Amniotic epithelial cell (primary cell): Measurements from ENCODE around the gene FOCAD.
A peak's percentile ranks its signal among the peaks of the same experiment; 100 is the strongest.

Experiments
- DNase-seq: peaks from one replicate; pipeline ENCODE4 v3.0.0-alpha.2; 2010; ENCODE audit warnings: low read depth

FOCAD gene

DNA sequence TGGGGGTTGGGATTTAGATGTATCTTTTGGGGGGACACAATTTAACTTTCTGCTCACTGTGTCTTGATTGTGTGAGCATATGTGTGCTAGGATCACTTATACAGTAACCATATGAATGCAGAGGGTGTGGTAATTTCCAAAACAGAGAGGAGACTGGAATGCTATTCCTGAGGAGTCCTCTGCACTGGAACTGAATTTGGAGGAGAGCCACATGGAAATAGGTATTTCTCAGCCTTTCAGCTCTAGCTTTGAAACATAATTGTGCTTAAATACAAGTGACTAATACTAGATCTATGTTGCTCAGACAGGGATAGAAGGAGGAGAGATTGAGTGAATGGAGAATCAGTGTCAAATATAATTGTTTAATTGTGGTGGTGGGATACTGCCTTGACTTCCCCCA, 45.5 kb downstream of the FOCAD start:
- no peak for DNase-seq

DNA sequence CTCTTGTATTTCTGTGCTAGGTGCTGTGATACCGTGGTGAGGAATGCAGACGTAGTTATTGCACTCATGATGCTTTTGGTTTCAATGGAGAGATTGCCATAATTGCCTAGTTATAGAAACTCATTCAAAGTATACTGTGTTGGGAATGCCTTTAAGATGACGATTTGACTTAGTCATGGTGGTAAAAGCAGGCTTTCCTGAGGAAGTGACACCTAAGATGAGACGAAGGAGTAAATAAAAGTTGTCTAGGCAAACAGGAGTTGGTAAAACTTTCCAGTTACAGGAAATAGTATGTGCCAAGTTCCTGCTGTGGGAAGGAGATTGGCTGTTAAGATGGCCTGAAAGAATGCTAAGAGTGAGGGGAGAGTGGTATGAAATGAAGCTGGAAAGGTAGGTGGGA, 48.1 kb downstream of the FOCAD start:
- DNase-seq, result peak; percentile 70

DNA sequence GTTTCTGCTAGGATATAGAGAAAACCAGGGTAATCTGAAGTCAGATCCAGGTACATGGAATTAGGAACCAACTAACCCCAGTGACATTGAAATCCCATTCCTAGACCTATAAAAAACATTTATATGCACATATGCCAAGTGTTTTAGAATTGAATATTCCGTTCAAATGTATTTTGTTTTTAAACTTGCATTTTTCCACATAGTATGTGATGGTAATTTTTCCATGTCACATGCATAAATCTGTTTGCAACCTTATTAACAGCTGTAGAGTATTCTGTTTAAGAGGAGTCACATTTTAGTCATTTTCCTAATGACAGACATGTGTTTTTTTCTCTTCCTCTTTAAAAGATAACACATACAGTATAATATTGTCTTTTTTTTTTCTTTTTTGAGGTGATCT, 50.2 kb downstream of the FOCAD start:
- no peak for DNase-seq

DNA sequence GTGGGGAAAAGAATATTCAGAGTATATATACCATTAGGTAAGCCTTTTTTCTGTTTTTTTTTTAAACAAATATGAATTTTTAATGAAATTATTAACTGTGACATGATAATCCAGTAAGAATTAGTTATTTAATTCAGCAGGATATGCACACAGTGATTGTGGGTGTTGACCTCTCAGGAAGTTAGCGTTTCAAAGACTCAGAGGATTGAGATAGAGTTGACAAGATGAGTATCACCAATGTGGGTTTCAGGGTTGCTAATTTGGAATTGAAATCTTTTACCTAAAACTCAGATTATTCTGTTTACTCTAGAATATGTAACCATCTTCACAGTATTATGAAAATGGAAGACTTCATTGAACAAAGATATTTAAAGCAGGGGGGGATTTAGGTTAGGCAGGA, 56.2 kb downstream of the FOCAD start:
- DNase-seq, result no peak

DNA sequence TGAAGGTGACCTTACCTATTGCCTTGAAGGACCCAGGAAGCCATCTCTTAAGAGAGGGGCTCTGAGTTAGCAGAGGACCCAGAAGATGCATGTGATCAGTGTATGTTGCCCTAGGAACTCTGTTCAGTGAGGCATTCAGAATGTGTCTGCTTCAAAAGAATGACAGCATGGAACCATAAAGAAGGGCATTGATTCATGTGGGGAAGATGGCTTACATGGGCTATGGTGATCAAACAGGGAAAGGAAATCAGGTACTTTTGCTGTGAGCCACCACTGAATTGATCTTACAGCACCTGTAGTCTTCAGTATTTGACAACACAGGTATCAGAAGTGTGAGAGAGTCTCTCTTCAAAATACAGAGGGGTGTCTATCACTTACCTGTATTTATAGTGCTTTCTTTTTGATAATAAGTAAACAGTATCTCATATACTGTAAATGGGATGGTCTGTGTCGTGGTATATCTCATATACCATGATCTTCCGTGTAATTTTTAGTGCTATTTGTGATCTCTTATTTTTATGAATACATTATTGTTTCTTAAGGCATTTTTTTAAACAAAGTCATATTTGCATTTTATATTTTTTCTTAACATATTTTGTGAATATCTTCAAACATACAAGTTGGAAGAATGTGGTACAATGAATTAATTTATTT, 57.0 kb downstream of the FOCAD start:
- no peak for DNase-seq

DNA sequence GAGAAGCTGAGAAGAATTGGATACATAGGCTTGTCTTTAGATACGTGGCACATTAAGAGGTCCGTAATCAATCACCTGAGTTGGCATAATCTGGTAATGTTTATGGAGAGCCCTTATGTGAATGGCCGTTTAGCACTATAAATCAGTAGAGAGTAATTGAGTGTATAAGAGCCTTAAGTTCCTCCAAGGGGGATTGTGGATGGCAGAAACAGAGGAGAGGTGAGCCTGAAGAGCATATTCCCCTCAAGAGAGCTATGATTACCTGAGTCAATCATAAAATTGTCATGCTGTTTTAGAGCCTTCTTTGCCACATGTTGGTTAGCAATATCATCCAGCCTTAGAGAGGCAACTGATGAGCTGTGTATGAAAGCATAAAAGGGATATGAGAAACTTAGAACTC, 58.8 kb downstream of the FOCAD start:
- DNase-seq, result no peak

DNA sequence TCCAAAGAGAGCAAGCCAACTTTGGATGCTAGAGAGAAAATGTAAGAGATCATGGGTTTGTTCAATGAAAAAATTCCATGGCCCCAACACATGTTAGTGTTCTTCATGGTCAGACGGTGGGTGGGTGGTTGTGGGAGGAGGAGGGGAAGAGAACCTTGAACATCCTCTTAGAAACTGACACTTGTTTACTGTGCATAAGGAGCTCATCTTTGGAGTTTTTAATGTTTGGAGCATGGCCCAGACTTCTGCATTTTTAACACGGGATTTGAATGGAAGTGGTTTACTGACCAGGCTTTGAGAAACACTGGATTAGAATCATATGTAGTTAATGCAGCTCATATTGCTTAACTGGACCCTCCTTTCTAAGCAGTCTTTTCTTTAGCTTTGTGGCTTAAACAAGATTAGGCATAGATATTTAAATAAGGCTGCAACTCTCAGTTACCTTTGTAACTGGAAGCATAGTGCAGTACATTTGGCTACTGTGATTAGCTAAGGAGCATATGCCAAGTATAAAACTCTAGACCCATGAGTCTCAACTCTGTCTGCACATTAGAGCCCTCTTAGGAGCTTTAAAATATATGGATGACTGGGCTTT, 60.1 kb downstream of the FOCAD start:
- DNase-seq, result no peak

DNA sequence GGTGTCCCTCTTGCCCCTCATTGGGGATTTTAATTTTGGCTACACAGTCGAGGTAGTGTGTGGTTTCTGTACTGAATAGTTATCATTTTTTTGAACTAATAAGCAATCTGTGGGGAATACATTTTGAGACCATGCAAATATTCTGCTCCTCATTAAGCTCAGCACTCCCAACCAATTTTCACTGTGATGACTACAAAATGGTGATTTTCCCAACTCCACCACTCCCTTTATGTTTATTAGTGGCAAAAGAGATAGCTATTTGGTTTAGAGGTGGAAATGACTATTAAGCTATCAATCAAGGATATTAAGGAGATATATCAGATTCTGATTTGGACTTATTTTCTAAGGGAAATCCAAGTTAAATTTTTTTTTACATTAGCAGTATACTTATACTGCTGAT, 62.9 kb downstream of the FOCAD start:
- DNase-seq, result no peak

DNA sequence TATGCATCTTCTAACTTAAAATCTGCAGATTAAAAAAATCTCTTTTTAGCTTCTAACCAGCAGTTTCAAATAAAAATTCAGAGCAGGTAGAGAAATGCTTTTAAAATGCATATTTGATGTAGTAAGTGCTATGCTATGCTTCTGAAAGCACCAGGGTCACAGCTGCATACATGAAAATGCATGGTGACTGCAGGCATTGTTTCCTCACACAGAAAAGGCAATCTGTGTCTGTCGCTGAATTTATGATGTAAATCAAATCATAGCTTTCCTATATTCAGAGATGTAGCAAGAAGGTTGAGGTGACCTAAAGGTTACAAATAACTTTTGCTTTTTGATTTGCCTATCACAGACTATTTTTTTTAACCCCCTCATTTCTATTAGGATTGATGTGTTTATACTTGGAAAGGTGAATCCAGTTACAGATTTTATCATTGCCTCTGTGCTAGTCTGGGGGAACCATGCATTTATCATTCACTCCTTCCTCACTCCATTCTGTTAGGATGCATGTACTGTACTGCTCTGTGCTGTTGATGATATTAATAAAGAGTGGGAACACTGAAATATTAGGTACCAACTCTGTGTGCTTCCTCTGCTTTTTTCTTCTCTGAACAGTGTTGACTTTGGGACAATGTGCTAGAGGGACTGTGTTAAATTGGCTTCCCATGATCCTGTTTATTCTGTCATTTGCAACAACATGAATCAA, 65.6 kb downstream of the FOCAD start:
- DNase-seq, result no peak

DNA sequence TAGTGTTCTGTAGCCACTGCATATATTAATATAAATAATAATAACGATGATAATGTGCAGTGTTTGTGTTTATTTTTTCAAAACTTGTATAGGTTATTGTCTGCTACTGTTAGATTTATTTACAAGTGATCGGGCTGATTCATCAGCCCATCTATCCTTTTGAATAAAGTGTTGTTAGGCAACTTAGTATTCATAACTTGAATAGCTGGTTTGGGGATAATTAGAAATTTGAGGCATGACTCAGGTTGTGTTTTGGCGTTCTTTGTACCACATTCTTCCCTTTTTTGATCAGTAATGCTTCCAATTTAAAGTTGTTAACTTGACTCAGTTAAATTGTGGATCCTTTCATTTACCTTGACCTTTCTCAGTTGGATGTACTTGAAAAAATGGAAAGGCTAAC, 69.7 kb downstream of the FOCAD start:
- no peak for DNase-seq

DNA sequence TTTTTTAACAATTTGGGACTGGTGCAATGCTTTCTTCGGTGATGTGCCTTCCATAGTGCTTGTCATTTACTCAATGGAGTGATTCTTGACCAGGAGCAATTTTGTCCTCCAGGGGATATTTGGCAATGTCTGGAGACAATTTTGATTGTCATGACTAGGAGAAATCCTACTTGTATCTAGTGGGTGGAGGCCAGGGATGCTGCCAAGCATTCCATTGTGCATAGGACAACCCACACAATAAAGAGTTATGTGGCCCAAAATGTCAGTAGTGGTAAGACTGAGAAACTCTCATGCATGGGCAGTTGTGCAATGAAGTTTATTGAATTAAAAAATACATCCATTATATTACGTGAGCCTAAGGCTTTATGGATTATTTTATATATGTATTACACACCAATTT, 70.5 kb downstream of the FOCAD start:
- DNase-seq, result no peak

DNA sequence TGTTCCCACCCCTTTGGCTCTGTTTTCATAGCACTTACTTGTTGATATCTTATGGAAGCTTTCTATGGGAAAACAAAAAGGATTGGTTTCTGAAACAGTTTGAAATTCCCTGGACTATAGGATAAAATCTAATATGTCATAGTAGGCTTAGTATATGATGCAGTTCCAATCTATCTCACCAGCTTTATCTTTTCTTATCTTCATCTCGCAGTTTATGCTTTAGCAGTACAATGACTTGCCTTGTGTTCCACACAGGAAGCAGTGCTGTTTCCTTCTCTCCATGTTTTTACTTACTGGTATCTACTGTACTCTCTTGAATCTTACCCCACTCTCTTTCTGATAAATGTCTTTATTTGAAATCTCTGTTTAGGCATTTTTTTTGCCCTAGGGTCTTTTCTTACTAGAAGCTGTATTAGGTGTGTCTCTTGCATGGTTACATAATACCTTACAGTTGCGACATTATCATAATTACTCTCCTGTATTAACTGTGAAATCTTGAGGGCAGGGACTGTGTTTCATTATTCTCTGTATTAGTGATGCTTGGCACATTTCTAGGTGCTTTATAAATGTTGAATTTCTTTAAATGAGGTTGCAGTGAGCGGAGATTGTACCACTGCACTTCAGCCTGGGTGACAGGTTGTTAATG, 76.3 kb downstream of the FOCAD start:
- peak; percentile 49 for DNase-seq

DNA sequence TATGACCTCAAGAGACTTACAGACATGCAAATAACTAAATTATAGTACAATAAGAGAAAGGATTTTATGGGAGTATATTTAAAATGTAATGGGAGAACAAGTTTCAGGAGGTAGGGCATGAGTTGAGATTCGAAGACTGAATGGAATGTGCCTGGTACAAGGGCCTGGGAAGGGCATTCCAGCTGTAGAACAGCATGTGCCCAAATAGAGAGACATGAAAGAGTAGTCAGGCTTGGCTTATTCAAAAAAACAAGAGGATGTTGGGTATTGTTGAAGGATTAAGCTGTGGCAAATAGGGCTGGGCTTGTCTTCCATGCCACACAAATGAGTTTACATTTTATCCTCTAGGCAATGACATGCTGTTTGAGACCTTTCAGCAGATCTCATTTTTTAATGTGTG, 86.9 kb downstream of the FOCAD start:
- no peak for DNase-seq

DNA sequence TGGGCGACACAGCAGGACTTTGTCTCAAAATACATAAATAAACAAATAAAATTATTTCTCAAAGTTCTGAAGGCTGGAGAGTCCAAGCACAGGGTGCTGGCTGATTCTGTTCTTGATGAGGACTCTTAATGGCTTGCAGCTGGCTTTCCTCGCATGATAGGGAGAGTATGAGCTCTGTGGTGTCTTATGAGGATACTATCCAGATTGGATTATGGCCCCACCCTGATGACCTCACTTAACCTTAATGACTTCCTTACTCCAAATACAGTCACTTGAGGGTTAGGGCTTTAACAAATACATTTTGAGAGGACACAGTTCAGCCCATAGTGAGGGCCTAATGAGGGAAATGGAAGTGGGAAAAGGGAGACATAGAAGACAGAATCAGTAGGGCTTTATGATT, 87.7 kb downstream of the FOCAD start:
- DNase-seq, result no peak

DNA sequence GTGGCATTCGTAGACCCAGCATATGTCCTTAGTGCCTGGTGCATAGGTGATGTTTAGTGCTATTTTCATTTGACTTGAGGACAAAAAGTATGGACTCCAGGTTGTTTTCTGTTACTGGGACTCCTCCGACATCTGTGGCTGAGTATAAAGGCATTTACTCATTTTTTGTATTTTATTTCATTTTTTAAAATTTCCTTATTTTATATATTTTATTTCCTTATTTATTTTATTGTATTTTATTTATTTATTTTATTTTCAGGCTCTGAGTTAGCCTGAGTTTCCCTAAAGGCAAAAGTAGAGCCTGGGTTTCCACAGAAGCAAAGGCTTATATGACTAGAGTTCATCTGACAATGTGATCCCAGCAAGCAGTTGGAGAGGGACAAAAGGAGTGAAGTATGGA, 91.6 kb downstream of the FOCAD start:
- DNase-seq, result no peak

DNA sequence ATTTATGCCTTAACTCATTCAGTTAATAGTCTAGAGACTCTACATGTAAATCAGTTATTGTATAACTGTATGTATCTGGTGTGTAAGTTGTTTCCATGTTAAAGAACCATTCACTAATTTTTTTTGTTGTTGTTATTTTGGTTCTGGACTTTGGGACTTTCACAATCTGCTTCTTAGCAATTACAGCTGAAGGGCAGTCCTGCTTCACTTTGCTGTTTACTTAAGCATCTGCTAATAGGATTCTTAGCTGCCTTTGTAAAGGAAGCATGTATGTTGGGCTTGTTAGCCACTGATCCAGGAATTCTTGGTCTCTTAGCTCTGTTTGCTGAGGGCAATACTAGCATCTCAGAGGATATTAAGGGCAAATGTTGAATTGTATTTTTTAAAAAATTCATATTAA, 97.0 kb downstream of the FOCAD start:
- DNase-seq, result no peak

DNA sequence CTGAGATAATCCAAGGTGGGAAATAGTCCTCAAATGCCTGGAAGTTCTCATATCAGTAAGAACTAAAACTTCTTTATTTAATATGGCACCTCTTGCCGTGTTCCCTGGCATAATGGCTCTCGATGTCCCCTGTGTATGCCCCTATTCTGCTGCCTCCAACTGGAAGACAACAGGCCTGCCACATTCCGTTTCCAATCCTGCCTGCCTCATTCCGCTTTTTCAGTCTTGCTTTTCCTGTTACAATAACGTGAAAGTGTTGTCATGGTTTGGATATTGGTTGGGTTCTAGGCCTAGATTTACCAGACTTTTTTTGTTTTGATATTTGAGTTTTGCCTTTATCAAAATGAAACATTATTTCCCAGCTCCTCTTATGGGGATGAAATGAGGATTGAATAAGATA, 98.2 kb downstream of the FOCAD start:
- no peak for DNase-seq

DNA sequence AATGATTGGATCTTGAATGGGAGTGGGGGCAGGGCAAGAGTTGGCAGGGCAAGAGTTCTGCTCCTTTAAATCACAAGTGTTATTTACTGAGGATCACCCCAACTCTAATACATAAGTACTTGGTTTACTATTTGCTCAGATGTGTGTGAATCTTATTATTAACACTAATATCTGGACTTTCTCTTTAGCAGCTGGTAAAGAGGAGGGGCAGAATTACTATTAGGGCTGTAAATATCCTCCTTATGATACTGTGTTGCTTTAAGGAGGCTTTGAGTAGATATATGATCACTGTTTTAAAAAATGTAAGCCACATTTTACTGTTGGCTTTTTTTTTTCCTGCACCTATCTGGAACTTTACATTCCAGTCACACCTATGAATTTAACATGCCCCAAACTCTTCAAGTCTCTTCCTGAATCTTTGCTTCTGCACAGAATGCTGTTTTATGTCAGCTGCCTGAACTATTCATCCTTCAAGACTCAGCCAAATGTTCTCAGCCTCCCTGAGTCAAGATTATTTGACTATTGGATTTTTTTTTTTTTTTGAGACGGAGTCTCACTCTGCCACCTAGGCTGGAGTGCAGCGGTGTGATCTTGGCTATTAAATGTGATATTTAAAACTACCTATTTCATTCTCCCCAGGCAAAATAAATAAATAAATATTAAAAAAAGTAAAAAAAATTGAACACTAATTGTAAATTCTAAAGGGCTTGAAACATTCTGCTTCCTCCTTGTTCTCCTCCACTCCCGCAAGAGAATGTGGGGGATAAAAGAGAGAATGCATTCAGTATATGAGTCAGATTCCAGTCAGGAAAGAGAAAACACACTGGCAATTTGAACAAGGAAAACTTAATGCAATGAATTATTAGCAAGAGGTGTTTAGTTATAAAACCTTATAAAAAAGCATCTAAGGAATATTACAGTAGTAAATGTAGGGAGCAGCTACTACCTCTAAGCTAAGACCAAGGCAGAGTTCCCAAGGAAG, 99.3 kb downstream of the FOCAD start:
- peak; percentile 25 for DNase-seq

DNA sequence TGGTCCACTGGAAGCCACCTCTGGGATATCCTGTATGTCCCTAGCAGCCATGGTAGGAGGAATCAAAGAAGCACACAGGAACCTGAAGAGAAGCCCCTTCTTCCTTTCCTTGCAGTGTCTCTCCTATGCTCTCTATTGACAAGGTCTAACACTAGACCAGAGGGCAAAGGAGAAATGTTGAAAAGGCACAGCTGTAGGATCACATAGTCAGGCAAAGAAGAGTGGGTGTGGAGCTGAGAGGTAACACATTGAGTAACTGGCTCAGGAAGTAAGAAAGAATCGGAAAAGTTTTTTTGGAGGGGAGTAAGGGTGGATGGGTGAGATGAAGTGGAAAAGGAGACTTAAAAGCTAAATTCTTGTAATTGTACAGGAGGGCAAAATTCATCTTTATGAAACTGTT, 100.1 kb downstream of the FOCAD start:
- no peak for DNase-seq

DNA sequence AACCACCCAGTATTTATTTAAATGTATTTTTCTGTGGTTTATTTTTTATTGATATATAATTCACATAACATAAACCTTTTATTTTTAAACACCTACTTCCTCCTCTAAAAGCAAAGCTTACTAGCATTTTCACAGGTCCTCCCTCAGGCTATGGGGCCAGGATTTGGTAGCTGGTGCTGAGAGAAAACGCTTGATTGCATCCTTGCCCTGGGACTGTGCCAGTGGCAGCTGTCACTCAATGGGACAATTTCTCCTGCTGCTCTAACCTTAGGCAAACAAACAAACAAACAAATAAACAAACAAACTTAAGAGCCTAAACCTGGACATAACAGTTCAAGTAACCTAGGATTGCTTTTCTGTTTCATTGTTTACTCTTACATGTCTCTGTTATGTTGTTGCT, 102.7 kb downstream of the FOCAD start:
- no peak for DNase-seq

DNA sequence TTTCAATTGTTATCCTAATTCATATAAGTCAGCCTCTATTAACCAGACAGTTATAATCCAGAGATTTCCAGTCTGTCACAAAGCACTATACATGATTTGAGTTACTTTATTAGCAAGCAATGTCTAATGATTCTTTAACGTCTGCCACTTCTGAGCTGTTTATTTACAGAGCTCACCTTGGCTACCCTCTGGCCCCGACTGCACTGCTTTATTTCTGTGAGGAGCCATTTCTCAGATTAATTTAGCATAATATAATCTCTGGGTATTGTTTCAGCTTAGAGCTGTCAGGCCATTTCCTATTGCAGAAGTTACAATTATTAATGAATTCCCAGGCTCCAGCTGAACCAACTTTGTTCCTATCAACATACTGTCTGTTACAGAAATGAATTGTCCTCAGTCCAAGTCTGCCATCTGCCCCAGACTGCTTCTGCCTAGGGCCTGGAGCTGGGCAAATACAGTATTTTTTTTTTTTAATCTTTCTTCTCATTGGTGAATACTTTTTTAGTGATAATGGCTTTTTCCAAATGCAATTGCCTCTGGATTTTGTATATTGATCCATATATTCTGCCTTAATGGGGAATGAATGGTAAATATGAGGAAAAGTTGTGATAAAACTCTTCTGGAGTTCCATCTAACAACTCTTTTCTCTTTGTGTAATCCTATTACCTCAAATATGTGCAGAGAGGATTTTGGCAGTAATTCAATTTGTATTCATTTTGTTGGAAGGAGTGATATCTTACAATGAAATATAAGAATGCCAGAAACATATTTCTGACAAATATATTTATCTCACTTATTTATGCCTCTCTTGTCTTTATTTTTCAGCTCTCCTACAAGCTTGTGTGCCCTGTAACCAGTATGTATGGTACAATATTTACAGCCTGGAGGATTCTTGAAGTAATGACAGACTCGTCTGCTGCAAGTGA, 104.7 kb downstream of the FOCAD start:
- DNase-seq, result peak; percentile 61
